Measurements from ENCODE around the gene ADAT2. TPM values are rescaled to one million over a fixed set of nuclear protein-coding genes. Genes with fewer than 3 reads are reported as not detected.
A peak's percentile ranks its signal among the peaks of the same experiment; 100 is the strongest.

The ADAT2 gene
- total RNA-seq, 1 donor from 2014 or later: 5.6 TPM

DNA sequence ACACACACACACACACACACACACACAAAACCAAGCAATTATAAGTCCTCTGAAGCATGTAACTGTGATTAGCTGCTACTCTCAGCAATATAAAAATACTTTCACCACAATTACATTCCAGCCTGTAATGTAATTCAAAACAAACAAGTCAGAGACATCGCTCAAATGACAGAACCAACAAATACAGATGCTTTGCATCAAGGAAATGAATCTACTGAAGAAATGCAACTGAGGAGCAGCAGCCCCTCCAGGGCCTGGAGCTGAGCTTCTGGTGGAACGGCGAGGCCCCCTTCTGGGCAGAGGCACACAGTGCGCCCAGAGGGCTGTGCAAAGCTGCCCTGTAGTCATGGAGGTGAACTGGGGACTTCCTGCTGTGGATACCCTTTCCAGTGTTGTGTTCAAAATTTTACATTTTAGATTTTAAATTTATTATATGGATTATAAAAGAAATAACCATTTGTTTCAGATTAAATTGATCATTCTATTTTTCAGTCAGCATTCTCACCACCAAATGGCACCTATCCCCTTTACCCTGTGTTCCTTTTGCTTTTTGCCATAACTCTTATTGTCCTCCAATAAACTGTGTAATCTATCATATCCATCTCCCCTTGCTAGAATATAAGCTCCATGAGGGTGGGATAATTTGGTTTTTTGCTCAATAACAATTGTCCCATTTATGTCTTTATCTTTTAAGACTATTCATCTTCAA, 23.2 kb downstream of the ADAT2 start:
- no peak overlapping the region for H3K4me3 Mint-ChIP-seq (ENCODE audit: unreplicated experiment)
- DNase-seq: peak; percentile 88
- TF ChIP-seq, protein P1, sequence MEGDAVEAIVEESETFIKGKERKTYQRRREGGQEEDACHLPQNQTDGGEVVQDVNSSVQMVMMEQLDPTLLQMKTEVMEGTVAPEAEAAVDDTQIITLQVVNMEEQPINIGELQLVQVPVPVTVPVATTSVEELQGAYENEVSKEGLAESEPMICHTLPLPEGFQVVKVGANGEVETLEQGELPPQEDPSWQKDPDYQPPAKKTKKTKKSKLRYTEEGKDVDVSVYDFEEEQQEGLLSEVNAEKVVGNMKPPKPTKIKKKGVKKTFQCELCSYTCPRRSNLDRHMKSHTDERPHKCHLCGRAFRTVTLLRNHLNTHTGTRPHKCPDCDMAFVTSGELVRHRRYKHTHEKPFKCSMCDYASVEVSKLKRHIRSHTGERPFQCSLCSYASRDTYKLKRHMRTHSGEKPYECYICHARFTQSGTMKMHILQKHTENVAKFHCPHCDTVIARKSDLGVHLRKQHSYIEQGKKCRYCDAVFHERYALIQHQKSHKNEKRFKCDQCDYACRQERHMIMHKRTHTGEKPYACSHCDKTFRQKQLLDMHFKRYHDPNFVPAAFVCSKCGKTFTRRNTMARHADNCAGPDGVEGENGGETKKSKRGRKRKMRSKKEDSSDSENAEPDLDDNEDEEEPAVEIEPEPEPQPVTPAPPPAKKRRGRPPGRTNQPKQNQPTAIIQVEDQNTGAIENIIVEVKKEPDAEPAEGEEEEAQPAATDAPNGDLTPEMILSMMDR (IDR thresholded peaks at IDR 0.05; ENCODE audit: partially characterized antibody, unreplicated experiment): peak; percentile 85
- H3K27ac Mint-ChIP-seq (ENCODE audit: unreplicated experiment): no peak overlapping the region
- H3K27me3 Mint-ChIP-seq (ENCODE audit: unreplicated experiment): no peaks in the 10 kb centered on the region
- no peaks in the 10 kb centered on the region for H3K36me3 Mint-ChIP-seq (ENCODE audit: unreplicated experiment)
- peaks cover 1% of the 10 kb centered on the region for H3K9me3 Mint-ChIP-seq (ENCODE audit: unreplicated experiment)
- no peaks in the 10 kb centered on the region for H3K4me1 Mint-ChIP-seq (ENCODE audit: low read depth, unreplicated experiment)

DNA sequence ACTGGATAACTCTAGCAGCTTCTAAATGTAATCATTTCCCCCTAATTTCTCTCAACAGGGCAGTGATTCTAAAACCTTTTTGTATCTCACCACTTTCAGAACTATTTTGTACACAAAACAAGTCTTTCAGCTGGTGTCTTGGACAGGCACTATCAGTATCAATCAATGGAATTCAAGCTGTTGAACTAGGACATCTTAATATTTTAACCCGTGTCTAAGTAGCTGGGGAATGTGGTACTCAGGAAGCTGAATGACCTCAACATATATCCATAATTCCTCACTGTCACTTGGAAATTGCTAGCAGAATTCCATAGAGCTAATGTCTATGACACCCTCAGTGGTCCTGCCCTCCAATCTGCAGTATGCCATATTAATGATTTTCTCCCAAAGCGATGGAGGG, 24.5 kb downstream of the ADAT2 start:
- no peaks in the 10 kb centered on the region for H3K36me3 Mint-ChIP-seq (ENCODE audit: unreplicated experiment)
- DNase-seq: no peak
- TF ChIP-seq, protein P1 (IDR thresholded peaks at IDR 0.05; ENCODE audit: partially characterized antibody, unreplicated experiment): no peak
- H3K4me3 Mint-ChIP-seq (ENCODE audit: unreplicated experiment): no peak overlapping the region
- H3K9me3 Mint-ChIP-seq (ENCODE audit: unreplicated experiment): peaks cover 1% of the 10 kb centered on the region
- no peak overlapping the region for H3K27ac Mint-ChIP-seq (ENCODE audit: unreplicated experiment)
- no peaks in the 10 kb centered on the region for H3K27me3 Mint-ChIP-seq (ENCODE audit: unreplicated experiment)
- no peaks in the 10 kb centered on the region for H3K4me1 Mint-ChIP-seq (ENCODE audit: low read depth, unreplicated experiment)

DNA sequence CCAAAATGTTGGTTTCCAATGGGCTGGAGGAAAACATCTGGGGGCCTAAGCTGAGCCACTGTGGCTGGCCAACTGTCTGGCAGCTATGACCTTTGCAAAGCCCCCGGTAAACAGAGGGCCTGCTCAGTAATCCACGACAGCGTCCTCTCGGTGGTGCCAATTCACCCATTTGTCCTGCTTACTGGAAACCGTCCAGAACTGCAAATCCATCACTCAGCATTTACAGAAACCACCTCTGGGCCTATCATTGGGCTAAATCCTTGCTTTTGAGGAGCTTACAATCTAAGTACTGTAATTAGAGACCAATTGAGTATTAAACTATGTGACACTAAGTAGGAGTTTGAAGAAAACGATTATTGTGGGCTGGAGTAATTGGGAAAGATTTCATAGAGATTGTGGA, 31.0 kb downstream of the ADAT2 start:
- TF ChIP-seq, protein P1 (IDR thresholded peaks at IDR 0.05; ENCODE audit: partially characterized antibody, unreplicated experiment): no peak

DNA sequence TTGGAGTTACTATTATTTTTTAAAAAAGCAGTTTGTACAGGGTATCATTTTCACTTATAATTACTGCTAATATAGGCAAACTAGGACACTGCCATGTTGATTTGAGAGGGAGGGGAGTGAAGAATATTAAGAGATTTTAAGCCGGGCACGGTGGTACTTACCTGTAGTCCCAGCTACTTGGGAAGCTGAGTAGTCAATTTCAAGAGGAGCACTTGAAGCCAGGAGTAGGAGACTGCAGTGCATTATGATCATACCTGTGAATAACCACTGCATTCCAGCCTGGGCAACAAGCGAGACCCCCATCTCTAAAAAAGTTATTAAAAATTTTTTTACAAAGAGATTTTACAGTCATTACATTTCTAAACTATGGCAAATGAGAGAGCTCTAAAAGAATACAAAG, 35.7 kb downstream of the ADAT2 start:
- TF ChIP-seq, protein P1 (IDR thresholded peaks at IDR 0.05; ENCODE audit: partially characterized antibody, unreplicated experiment): no peak
- no peaks in the 10 kb centered on the region for H3K27me3 Mint-ChIP-seq (ENCODE audit: unreplicated experiment)
- H3K36me3 Mint-ChIP-seq (ENCODE audit: unreplicated experiment): no peaks in the 10 kb centered on the region
- no peak overlapping the region for H3K27ac Mint-ChIP-seq (ENCODE audit: unreplicated experiment)
- H3K4me1 Mint-ChIP-seq (ENCODE audit: low read depth, unreplicated experiment): no peaks in the 10 kb centered on the region
- no peak overlapping the region for H3K4me3 Mint-ChIP-seq (ENCODE audit: unreplicated experiment)
- no peak for DNase-seq
- no peaks in the 10 kb centered on the region for H3K9me3 Mint-ChIP-seq (ENCODE audit: unreplicated experiment)

More for the DNA sequence above, 31.0 kb downstream of the ADAT2 start:
- H3K27me3 Mint-ChIP-seq (ENCODE audit: unreplicated experiment): no peaks in the 10 kb centered on the region
- H3K27ac Mint-ChIP-seq (ENCODE audit: unreplicated experiment): no peak overlapping the region
- H3K4me3 Mint-ChIP-seq (ENCODE audit: unreplicated experiment): no peak overlapping the region
- H3K9me3 Mint-ChIP-seq (ENCODE audit: unreplicated experiment): no peaks in the 10 kb centered on the region
- H3K36me3 Mint-ChIP-seq (ENCODE audit: unreplicated experiment): no peaks in the 10 kb centered on the region
- no peaks in the 10 kb centered on the region for H3K4me1 Mint-ChIP-seq (ENCODE audit: low read depth, unreplicated experiment)
- DNase-seq: no peak

DNA sequence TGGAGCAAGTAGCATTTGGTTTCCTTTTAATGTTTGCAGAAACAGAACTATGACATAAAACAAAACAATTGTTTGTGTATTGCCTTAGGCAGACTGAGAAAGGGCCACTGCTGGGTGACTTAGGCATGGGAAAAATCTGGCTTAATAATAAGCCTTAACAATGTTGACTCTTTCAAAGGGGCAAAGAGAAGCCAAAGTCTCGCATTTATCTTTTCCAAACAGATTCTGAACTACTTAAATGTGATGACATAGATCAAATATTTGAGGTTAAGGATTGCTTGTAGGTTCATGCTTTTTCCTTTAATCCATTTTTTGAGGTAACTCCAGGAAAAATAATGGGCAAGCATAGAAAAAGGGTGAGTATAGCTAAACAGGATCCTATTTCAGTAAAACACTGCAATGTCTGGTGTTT, 39.6 kb downstream of the ADAT2 start:
- Mint-ChIP-seq H3K9me3 (ENCODE audit: unreplicated experiment) (peaks cover 1% of the 10 kb centered on the region), H3K36me3 (ENCODE audit: unreplicated experiment) (no peaks in the 10 kb centered on the region), H3K4me1 (ENCODE audit: low read depth, unreplicated experiment) (no peaks in the 10 kb centered on the region), H3K27me3 (ENCODE audit: unreplicated experiment) (no peaks in the 10 kb centered on the region), H3K4me3 (ENCODE audit: unreplicated experiment) (no peak overlapping the region), H3K27ac (ENCODE audit: unreplicated experiment) (no peak overlapping the region)
- DNase-seq: no peak
- TF ChIP-seq, protein P1 (IDR thresholded peaks at IDR 0.05; ENCODE audit: partially characterized antibody, unreplicated experiment): no peak

Measured in glutamatergic neuron (in vitro differentiated cells).